GM12891 (cell line): ENCODE data around the gene BCL11B.

ENCODE experiments used
- POLR2A ChIP-seq: IDR thresholded peaks from 2 replicates; pipeline ENCODE4 v1.6.1; 2011; ENCODE audit warnings: low read depth, low read length, control low read depth
- POLR2AphosphoS5 ChIP-seq: IDR thresholded peaks from 2 replicates; pipeline ENCODE4 v1.6.1; 2011; ENCODE audit warnings: low read depth, low read length, control low read depth
- POU2F2 ChIP-seq: IDR thresholded peaks from 2 replicates; pipeline ENCODE4 v1.6.1; 2011; ENCODE audit warnings: low read depth, mild to moderate bottlenecking, control low read depth, low read length, moderate library complexity
- SPI1 ChIP-seq: IDR thresholded peaks from 2 replicates; pipeline ENCODE4 v1.6.1; 2011; ENCODE audit warnings: low read depth, low read length, control low read depth
- TAF1 ChIP-seq: IDR thresholded peaks from 2 replicates; pipeline ENCODE4 v1.6.1; 2011; ENCODE audit warnings: low read depth, low read length, control low read depth

- TF ChIP-seq POLR2A (no peak), SPI1 (no peak), POLR2AphosphoS5 (no peak), TAF1 (no peak), POU2F2 (no peak)
Observed at GRCh38 chr14:99181804-99182520, 90.0 kb downstream of the BCL11B start.
